Nephron (organoid): Measurements from ENCODE around the gene SLC16A1.

Experiments
- H3K27ac Mint-ChIP-seq, 3 experiments: 2 replicates each; pipeline ENCODE4 v1.8.0; 2020; ENCODE audit warnings: mixed read lengths in 3 of 3, mild to moderate bottlenecking in 2 of 3, moderate library complexity in 1 of 3
- H3K27me3 Mint-ChIP-seq: 2 replicates; pipeline ENCODE4 v1.8.0; 2021; ENCODE audit warnings: low read depth, mild to moderate bottlenecking, moderate library complexity, mixed read lengths
- H3K36me3 Mint-ChIP-seq: 2 replicates; pipeline ENCODE4 v1.8.0; 2020; ENCODE audit warnings: low read depth, mixed read lengths
- H3K4me1 Mint-ChIP-seq: 2 replicates; pipeline ENCODE4 v1.8.0; 2020; ENCODE audit warnings: mixed read lengths
- H3K4me3 Mint-ChIP-seq, 3 experiments: 2 replicates each; pipeline ENCODE4 v1.8.0; 2020; ENCODE audit warnings: mild to moderate bottlenecking in 3 of 3, mixed read lengths in 3 of 3, moderate library complexity in 2 of 3
- H3K9me3 Mint-ChIP-seq: 2 replicates; pipeline ENCODE4 v1.8.0; 2020; ENCODE audit warnings: mixed read lengths
- TF ChIP-seq, protein P1 (sequence below), 3 experiments: fragments of 200-600 bp; sonication (generic); IDR thresholded peaks; one replicate each; pipeline ENCODE4 v1.5.0; 2021; ENCODE audit warnings: antibody characterized with exemption in 3 of 3; ENCODE audit not compliant: unreplicated experiment in 3 of 3

Gene SLC16A1

DNA sequence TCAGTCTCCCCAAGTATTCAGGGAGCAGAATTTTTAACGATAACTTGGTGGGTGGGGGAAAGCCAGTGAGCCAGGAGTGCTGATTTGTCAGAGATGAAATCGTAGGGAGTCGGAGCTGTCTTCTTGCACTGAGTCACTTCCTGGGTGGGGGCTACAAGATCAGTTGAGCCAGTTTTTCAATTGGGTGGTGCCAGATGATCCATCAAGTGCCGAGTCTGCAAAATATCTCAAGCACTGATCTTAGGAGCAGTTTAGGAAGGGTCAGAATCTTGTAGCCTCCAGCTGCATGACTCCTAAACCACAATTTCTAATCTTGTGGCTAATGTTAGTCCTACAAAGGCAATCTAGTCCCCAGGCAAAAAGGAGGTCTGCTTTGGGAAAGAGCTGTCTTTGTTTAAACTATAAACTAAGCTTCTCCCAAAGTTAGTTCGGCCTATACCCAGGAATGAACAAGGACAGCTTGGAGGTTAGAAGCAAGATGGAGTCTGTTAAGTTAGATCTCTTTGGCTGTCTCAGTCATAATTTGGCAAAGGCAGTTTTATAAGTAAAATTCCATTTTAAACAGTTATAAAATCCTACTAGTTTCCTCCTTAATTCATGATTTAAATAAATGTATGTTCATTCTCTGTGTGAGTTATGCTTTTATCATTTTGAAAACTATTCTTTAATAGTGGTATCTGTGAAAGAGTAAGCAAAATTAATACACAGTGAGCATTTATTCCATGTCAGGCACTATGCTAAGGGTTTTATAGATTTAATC lies 51.7 kb downstream of the SLC16A1 start:
- Mint-ChIP-seq H3K9me3 (peaks cover 5% of the 10 kb centered on the region), H3K4me3 (no peak overlapping the region), H3K27ac (peak overlapping the region in 2 of 3 experiments; percentile 30 to 71), H3K36me3 (peaks cover 25% of the 10 kb centered on the region), H3K4me1 (peaks cover 16% of the 10 kb centered on the region), H3K27me3 (no peaks in the 10 kb centered on the region)
- TF ChIP-seq, protein P1, sequence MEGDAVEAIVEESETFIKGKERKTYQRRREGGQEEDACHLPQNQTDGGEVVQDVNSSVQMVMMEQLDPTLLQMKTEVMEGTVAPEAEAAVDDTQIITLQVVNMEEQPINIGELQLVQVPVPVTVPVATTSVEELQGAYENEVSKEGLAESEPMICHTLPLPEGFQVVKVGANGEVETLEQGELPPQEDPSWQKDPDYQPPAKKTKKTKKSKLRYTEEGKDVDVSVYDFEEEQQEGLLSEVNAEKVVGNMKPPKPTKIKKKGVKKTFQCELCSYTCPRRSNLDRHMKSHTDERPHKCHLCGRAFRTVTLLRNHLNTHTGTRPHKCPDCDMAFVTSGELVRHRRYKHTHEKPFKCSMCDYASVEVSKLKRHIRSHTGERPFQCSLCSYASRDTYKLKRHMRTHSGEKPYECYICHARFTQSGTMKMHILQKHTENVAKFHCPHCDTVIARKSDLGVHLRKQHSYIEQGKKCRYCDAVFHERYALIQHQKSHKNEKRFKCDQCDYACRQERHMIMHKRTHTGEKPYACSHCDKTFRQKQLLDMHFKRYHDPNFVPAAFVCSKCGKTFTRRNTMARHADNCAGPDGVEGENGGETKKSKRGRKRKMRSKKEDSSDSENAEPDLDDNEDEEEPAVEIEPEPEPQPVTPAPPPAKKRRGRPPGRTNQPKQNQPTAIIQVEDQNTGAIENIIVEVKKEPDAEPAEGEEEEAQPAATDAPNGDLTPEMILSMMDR (IDR thresholded peaks at IDR 0.05; ENCODE audit: unreplicated experiment in 3 of 3): no peak

DNA sequence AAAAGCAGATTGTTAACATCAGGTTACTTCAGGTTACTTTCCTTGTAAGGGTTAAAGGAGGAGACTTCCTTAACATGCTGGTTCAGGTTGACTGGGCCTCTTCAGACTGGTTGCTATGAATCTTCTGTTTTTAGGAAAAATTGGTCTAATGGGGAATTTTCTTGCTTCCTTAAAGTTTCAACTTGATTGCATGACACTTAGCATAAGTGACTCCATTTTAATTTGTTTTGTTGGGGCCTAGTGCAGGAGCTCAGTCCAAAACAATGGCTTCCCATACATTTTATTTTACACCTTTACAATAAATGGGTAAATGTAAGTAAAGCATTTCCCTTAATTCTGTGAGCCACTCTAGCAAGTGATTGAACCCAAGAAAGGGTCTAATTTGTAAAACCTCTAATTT lies 53.8 kb downstream of the SLC16A1 start:
- Mint-ChIP-seq H3K36me3 (peaks cover 22% of the 10 kb centered on the region), H3K9me3 (peaks cover 5% of the 10 kb centered on the region), H3K4me1 (peaks cover 16% of the 10 kb centered on the region), H3K4me3 (no peak overlapping the region), H3K27me3 (no peaks in the 10 kb centered on the region), H3K27ac (no peak overlapping the region)
- TF ChIP-seq, protein P1 (IDR thresholded peaks at IDR 0.05; ENCODE audit: unreplicated experiment in 3 of 3): no peak

DNA sequence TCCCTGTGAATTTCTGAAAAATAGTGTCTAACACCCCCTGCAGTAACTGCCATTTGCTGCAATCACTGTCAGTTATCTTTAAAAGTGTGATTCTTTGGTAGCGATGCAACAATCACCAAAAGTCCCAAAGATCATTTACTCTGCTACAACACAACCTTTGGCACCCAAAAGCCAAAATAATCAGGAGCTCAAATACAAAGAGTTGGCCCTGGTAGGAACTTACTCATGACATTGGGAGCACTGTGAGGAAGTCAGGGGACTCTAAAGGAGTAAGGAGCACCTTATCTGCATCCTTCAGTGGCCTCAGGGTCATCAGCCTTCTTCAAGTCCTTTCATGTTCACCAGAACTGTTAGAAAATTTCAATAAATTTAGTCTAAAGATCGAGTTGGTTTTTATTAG lies 54.6 kb downstream of the SLC16A1 start:
- Mint-ChIP-seq H3K27me3 (no peaks in the 10 kb centered on the region), H3K9me3 (peaks cover 9% of the 10 kb centered on the region), H3K4me3 (no peak overlapping the region), H3K36me3 (peaks cover 21% of the 10 kb centered on the region), H3K4me1 (peaks cover 16% of the 10 kb centered on the region), H3K27ac (no peak overlapping the region)
- TF ChIP-seq, protein P1 (IDR thresholded peaks at IDR 0.05; ENCODE audit: unreplicated experiment in 3 of 3): no peak

DNA sequence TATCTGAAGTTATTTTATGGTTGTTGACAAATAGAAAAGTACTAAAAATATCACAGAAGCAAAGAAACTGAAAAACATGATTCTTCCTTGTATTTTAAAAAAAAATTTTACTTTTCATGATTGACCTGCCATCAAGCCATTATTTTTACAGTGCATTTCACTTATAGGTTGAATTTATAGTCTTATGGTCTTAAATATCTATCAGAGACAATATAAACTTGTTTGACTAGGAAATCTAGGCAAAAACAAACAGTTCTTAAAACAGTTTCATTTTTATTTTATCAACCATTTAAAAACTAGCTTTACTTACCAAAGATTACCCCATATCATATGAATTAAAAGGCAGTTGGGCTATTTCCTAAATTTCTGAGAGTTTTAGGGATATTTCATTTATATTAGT lies 59.2 kb downstream of the SLC16A1 start:
- Mint-ChIP-seq H3K4me3 (no peak overlapping the region), H3K4me1 (no peaks in the 10 kb centered on the region), H3K36me3 (peaks cover 26% of the 10 kb centered on the region), H3K27ac (no peak overlapping the region), H3K27me3 (no peaks in the 10 kb centered on the region), H3K9me3 (peaks cover 29% of the 10 kb centered on the region)
- TF ChIP-seq, protein P1 (IDR thresholded peaks at IDR 0.05; ENCODE audit: unreplicated experiment in 3 of 3): no peak

DNA sequence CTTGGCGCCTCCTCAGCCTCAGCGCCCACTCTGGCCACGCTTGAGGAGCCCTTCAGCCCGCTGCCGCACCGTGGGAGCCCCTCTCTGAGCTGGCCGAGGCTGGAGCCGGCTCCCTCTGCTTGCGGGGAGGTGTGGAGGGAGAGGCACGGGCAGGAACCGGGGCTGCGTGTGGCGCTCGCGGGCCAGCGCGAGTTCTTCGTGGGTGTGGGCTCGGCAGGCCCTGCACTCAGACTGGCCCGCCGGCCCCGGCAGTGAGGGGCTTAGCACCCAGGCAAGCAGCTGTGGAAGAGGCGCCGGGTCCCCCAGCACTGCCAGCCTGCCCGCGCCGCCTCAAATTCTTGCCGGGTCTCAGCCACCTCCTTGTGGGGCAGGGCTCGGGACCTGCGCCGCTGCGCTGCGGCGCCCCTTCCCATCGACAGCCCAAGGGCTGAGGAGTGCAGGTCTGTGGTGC lies 61.4 kb downstream of the SLC16A1 start:
- peaks cover 25% of the 10 kb centered on the region for H3K36me3 Mint-ChIP-seq

More for the DNA sequence above, 61.4 kb downstream of the SLC16A1 start:
- H3K27me3 Mint-ChIP-seq: no peaks in the 10 kb centered on the region
- H3K27ac Mint-ChIP-seq: no peak overlapping the region
- H3K4me3 Mint-ChIP-seq: no peak overlapping the region
- TF ChIP-seq, protein P1 (IDR thresholded peaks at IDR 0.05; ENCODE audit: unreplicated experiment in 3 of 3): no peak
- H3K4me1 Mint-ChIP-seq: no peaks in the 10 kb centered on the region
- H3K9me3 Mint-ChIP-seq: peaks cover 24% of the 10 kb centered on the region
